Mesothelial cell of epicardium (in vitro differentiated cells): ENCODE results near the gene PACS1. TPM values are rescaled to one million over a fixed set of nuclear protein-coding genes. Genes with fewer than 3 reads are reported as not detected.

ENCODE experiments used
- DNase-seq, 2 experiments: peaks; one replicate each; pipeline ENCODE4 v3.0.0; 2021; ENCODE audit warnings: low spot score in 2 of 2; ENCODE audit not compliant: unreplicated experiment in 2 of 2
- H3K27ac Mint-ChIP-seq: 2 replicates; pipeline ENCODE4 v1.8.0; 2021; ENCODE audit warnings: mixed read lengths
- H3K27me3 Mint-ChIP-seq: 2 replicates; pipeline ENCODE4 v1.8.0; 2021; ENCODE audit warnings: low read depth, mixed read lengths
- H3K36me3 Mint-ChIP-seq: 2 replicates; pipeline ENCODE4 v1.8.0; 2021; ENCODE audit warnings: mixed read lengths
- H3K4me1 Mint-ChIP-seq: 2 replicates; pipeline ENCODE4 v1.8.0; 2021; ENCODE audit warnings: mixed read lengths
- H3K4me3 Mint-ChIP-seq: 2 replicates; pipeline ENCODE4 v1.8.0; 2021; ENCODE audit warnings: mild to moderate bottlenecking, moderate library complexity, mixed read lengths
- H3K9me3 Mint-ChIP-seq: 2 replicates; pipeline ENCODE4 v1.8.0; 2021; ENCODE audit warnings: mixed read lengths
- total RNA-seq: library from RNA; stranded (reverse); gene quantifications from 3 replicates; pipeline ENCODE4 v1.2.1, GENCODE V29; 2021
- TF ChIP-seq, protein P1 (sequence below): fragments of 200-600 bp; sonication (generic); IDR thresholded peaks from one replicate; pipeline ENCODE4 v1.5.0; 2021; ENCODE audit warnings: antibody characterized with exemption; ENCODE audit not compliant: unreplicated experiment

PACS1 gene
- total RNA-seq, 1 donor from 2014 or later: 87.0 TPM

DNA sequence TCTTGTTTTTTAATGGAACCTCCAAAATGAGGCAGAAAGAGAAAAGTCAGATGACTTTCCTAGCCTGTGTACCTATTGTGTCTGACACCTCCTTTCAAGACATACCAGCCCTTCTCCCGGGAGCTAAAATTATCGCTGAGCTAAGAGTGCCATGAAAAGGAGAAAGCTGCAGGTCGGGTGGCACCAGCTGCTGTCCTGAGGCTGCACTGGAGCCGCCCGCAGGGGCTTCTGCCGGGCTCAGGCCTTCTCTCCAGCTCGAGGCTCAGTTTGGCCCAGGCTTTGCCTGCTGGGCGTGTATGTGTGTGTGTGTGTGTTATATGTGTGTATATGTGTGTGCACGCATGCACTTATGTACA lies 170.7 kb downstream of the PACS1 start:
- no peak overlapping the region for H3K27ac Mint-ChIP-seq
- DNase-seq: no peak
- TF ChIP-seq, protein P1, sequence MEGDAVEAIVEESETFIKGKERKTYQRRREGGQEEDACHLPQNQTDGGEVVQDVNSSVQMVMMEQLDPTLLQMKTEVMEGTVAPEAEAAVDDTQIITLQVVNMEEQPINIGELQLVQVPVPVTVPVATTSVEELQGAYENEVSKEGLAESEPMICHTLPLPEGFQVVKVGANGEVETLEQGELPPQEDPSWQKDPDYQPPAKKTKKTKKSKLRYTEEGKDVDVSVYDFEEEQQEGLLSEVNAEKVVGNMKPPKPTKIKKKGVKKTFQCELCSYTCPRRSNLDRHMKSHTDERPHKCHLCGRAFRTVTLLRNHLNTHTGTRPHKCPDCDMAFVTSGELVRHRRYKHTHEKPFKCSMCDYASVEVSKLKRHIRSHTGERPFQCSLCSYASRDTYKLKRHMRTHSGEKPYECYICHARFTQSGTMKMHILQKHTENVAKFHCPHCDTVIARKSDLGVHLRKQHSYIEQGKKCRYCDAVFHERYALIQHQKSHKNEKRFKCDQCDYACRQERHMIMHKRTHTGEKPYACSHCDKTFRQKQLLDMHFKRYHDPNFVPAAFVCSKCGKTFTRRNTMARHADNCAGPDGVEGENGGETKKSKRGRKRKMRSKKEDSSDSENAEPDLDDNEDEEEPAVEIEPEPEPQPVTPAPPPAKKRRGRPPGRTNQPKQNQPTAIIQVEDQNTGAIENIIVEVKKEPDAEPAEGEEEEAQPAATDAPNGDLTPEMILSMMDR: no peak
- H3K4me1 Mint-ChIP-seq: no peaks in the 10 kb centered on the region
- H3K4me3 Mint-ChIP-seq: no peak overlapping the region
- H3K36me3 Mint-ChIP-seq: peaks cover 15% of the 10 kb centered on the region
- H3K27me3 Mint-ChIP-seq: no peaks in the 10 kb centered on the region
- H3K9me3 Mint-ChIP-seq: no peaks in the 10 kb centered on the region

DNA sequence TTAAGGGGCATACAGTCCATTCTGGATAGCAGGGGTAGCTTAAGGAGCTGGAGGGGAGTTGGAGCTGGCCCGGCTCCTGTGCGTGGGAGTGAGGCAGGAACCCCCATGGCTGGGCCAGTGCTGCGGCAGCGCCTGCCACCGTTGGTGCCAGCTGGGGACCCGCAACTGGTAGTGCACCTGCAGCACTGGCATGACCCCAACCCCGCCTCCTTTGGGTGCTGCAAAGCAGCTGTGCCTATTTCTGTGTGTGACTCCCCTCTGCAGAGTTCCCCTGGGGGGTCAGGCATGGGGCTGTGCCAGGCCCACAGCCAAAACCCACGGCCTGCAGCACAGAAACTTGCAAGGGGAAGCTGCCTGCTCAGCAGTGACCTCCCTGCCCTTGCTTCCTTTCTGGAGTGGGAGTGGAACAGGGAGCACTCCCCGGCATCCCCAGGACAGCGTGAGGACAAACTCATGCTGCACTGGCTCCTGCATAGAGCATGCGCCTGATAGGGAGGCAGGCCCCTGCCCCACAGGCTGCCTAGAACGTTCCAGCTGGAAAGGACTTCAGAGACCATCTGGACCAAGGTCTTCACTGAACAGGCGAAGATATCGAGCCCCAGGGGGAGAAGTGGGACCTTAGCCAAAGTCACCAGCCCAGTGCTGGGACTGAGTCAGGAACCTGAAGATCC lies 172.2 kb downstream of the PACS1 start:
- DNase-seq: no peak
- TF ChIP-seq, protein P1: no peak
- no peaks in the 10 kb centered on the region for H3K27me3 Mint-ChIP-seq
- H3K36me3 Mint-ChIP-seq: peaks cover 17% of the 10 kb centered on the region
- H3K9me3 Mint-ChIP-seq: no peaks in the 10 kb centered on the region
- no peak overlapping the region for H3K4me3 Mint-ChIP-seq
- no peak overlapping the region for H3K27ac Mint-ChIP-seq
- no peaks in the 10 kb centered on the region for H3K4me1 Mint-ChIP-seq

DNA sequence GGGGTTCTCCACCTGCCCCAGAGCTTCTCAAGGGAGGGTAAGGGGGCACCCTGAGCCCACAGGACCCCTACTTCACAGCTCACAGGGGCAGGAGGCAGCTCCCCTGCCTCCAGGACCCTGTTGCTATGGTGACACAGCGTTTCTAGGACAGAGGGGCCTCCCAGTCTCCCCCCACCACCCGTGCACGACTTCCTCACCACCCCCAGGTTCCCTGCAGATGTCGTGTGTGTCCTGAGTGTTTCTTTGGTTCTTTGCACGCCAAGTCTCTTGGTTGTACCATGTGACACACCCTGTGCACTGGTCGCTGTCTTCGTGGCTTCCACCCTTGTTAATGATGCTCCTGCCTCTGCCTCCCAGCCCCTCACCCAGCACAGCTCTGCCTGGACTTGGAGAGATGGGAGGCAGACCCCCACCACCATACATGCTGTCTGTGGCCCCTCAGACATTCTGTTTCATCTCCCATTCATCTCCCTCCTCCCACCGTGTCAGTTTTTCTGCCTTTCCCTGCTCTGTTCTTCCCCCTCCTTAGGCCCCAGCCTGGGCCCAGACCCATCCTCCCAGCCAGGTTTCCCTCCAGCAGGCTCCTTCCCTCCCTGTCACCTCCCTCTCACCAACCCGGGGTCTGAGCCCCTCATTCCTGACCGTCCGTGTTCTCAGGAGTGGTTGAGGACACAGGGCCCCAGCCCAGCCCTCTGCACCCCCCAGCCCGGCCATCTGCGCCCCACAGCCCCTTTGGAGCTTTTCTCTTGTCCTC lies 173.9 kb downstream of the PACS1 start:
- Mint-ChIP-seq H3K27me3 (no peaks in the 10 kb centered on the region), H3K4me3 (no peak overlapping the region), H3K27ac (no peak overlapping the region), H3K36me3 (peaks cover 21% of the 10 kb centered on the region), H3K4me1 (no peaks in the 10 kb centered on the region), H3K9me3 (no peaks in the 10 kb centered on the region)
- TF ChIP-seq, protein P1: no peak
- no peak for DNase-seq

DNA sequence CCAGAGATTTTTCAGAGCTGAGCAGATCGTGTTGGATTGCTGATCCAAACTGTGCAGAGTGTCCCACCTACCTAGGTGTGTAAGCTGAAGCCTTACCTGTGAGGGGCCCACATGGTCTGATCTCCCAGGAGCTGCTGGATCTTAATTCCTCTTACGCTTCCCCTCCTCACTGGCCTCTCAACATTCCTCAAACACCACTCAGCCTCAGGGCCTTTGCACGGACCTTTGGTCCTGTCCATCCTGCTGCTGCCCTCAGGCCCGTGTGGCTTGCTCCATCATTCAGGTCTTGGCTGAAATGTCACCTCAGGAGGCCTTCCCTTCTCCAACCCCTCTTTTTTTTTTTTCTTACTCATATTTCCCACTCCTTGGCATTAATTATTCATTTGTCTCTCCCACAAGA lies 177.2 kb downstream of the PACS1 start:
- H3K9me3 Mint-ChIP-seq: no peaks in the 10 kb centered on the region
- no peak for DNase-seq
- peaks cover 19% of the 10 kb centered on the region for H3K36me3 Mint-ChIP-seq
- no peak overlapping the region for H3K27ac Mint-ChIP-seq
- no peak overlapping the region for H3K4me3 Mint-ChIP-seq
- H3K4me1 Mint-ChIP-seq: no peaks in the 10 kb centered on the region
- TF ChIP-seq, protein P1: no peak
- no peaks in the 10 kb centered on the region for H3K27me3 Mint-ChIP-seq

DNA sequence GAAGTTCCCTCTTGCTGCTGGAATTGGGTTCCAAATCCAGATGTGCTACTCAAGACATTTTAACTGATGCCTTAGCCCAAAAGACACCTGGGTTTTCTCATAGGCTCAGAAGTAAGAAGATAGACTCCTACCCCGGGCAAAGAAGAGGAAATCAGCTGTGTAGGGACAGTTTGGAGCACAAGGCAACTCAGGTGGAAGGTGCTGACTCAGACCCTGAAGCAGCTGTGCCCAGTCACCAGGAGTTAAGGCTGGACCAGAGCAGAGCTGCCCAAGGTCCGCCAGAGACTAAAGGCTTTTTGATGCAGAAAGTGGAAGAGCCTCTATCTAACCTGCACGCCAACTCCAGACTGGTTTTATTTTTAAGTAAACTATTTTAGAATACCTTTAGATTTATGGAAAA lies 177.7 kb downstream of the PACS1 start:
- Mint-ChIP-seq H3K9me3 (no peaks in the 10 kb centered on the region), H3K4me3 (no peak overlapping the region), H3K27me3 (no peaks in the 10 kb centered on the region), H3K36me3 (peaks cover 19% of the 10 kb centered on the region), H3K27ac (no peak overlapping the region), H3K4me1 (no peaks in the 10 kb centered on the region)
- DNase-seq: no peak
- TF ChIP-seq, protein P1: no peak
